ENCODE results near the gene MPPED2.

The MPPED2 gene

DNA sequence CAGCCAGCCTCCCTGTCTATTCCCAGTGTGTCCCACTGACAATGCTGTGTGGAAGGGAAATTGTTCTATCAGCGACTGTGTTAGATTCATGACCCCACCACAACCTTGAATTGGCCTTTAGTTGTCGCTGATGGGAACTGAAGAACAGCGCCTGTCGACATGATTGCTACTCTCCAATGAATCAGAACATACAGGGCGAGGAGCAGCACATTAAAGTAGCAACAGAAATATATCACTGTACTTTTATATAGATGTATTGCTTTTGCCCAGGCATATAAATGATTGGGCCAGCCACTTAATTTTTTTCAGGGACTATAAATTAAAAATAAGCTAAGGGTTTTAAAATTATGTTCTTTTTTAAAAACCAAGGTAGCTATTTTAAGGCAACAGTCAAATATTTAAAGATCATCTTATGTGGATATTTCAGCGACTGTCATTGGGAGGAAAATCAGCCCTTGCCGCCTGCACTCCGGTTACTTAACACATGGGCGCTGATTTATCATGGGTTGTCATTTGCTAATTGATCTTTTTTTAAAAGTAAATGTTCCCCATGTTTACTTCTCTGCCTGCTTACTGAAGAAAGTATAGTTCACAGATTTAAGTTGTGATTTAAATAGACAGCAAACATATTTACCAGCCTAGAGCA, 221.2 kb downstream of the MPPED2 start:
- Histone ChIP-seq H3K4me2 (ENCODE audit: low read length) (no peak overlapping the region), H3K27ac (ENCODE audit: low read length) (no peak overlapping the region), H4K20me1 (ENCODE audit: insufficient read depth, low read length) (no peaks in the 10 kb centered on the region), H3K9me3 (ENCODE audit: insufficient read depth, low read length) (no peaks in the 10 kb centered on the region), H3K4me1 (ENCODE audit: low read length) (peaks cover 11% of the 10 kb centered on the region), H3K27me3 (ENCODE audit: low read depth, low read length) (peaks cover 15% of the 10 kb centered on the region; the same call in 1 of the 2 replicates), H3K9ac (ENCODE audit: low read length) (no peak overlapping the region), H3K79me2 (ENCODE audit: low read length) (no peaks in the 10 kb centered on the region), H3K4me3 (ENCODE audit: low read length) (no peak overlapping the region), H3K36me3 (replicated peaks; ENCODE audit: low read depth, low read length) (no peaks in the 10 kb centered on the region), H2AFZ (ENCODE audit: low read depth, low read length) (no peak overlapping the region)
- TF ChIP-seq EZH2phosphoT487 (IDR thresholded peaks at IDR 0.05; ENCODE audit: low read depth) (no peak), CTCF (IDR thresholded peaks at IDR 0.05; ENCODE audit: low read depth, low read length) (no peak)

- H3K79me2 ChIP-seq (ENCODE audit: low read length), result no peaks in the 10 kb centered on the region
- no peaks in the 10 kb centered on the region for H3K9me3 ChIP-seq (ENCODE audit: insufficient read depth, low read length)
- peaks cover 15% of the 10 kb centered on the region; the same call in 1 of the 2 replicates for H3K27me3 ChIP-seq (ENCODE audit: low read depth, low read length)
- no peak overlapping the region for H3K9ac ChIP-seq (ENCODE audit: low read length)
- no peak overlapping the region for H3K4me3 ChIP-seq (ENCODE audit: low read length)
- no peak overlapping the region for H3K4me2 ChIP-seq (ENCODE audit: low read length)
- no peak for TF ChIP-seq EZH2phosphoT487 (IDR thresholded peaks at IDR 0.05; ENCODE audit: low read depth)
- TF ChIP-seq CTCF (IDR thresholded peaks at IDR 0.05; ENCODE audit: low read depth, low read length), result no peak
- H3K27ac ChIP-seq (ENCODE audit: low read length), result no peak overlapping the region
- H3K4me1 ChIP-seq (ENCODE audit: low read length), result peaks cover 11% of the 10 kb centered on the region
- no peak overlapping the region for H2AFZ ChIP-seq (ENCODE audit: low read depth, low read length)
- H4K20me1 ChIP-seq (ENCODE audit: insufficient read depth, low read length), result no peaks in the 10 kb centered on the region
- H3K36me3 ChIP-seq (replicated peaks; ENCODE audit: low read depth, low read length), result no peaks in the 10 kb centered on the region
Measured at GRCh38 chr11:30364139-30364836, 221.9 kb downstream of the MPPED2 start.

DNA sequence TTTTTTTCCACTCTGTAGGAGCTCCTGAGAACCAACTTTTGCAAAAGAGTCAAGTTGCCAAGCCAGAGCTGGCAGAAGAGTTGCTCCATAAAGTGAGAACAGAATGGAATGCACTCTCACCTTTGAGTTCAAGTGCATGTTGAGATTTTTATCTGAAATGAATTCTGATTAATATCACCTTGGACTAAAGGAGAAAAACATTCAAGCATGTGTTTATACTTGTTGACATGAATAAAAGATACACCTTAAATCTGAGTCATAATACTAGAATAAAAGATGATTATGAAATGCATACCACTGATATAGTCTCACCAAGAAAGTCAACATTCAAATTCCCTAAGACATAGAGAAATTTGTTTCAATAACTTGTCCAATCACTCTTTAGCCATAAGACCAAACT, 225.4 kb downstream of the MPPED2 start:
- Histone ChIP-seq H3K4me2 (ENCODE audit: low read length) (no peak overlapping the region), H4K20me1 (ENCODE audit: insufficient read depth, low read length) (no peaks in the 10 kb centered on the region), H3K4me1 (ENCODE audit: low read length) (peaks cover 2% of the 10 kb centered on the region), H3K36me3 (replicated peaks; ENCODE audit: low read depth, low read length) (no peaks in the 10 kb centered on the region), H3K79me2 (ENCODE audit: low read length) (no peaks in the 10 kb centered on the region), H3K9me3 (ENCODE audit: insufficient read depth, low read length) (no peaks in the 10 kb centered on the region), H3K9ac (ENCODE audit: low read length) (no peak overlapping the region), H3K4me3 (ENCODE audit: low read length) (no peak overlapping the region), H3K27ac (ENCODE audit: low read length) (no peak overlapping the region), H2AFZ (ENCODE audit: low read depth, low read length) (no peak overlapping the region), H3K27me3 (ENCODE audit: low read depth, low read length) (peaks cover 26% of the 10 kb centered on the region)
- no peak for TF ChIP-seq EZH2phosphoT487 (IDR thresholded peaks at IDR 0.05; ENCODE audit: low read depth)

All from OCI-LY3 (cell line).